Germinal center (tissue), 1 donor: Measurements from ENCODE around the gene MMP23B.
A peak's percentile ranks its signal among the peaks of the same experiment; 100 is the strongest.
"Not testable (repeated sequence)": the region's sequence is repeated elsewhere in the genome, so short reads cannot be mapped to it uniquely, and the experiment has no call there.

Experiments
- DNase-seq: peaks from one replicate; pipeline ENCODE4 v3.0.0; 2012; ENCODE audit warnings: mixed read lengths, low spot score

Gene MMP23B

DNA sequence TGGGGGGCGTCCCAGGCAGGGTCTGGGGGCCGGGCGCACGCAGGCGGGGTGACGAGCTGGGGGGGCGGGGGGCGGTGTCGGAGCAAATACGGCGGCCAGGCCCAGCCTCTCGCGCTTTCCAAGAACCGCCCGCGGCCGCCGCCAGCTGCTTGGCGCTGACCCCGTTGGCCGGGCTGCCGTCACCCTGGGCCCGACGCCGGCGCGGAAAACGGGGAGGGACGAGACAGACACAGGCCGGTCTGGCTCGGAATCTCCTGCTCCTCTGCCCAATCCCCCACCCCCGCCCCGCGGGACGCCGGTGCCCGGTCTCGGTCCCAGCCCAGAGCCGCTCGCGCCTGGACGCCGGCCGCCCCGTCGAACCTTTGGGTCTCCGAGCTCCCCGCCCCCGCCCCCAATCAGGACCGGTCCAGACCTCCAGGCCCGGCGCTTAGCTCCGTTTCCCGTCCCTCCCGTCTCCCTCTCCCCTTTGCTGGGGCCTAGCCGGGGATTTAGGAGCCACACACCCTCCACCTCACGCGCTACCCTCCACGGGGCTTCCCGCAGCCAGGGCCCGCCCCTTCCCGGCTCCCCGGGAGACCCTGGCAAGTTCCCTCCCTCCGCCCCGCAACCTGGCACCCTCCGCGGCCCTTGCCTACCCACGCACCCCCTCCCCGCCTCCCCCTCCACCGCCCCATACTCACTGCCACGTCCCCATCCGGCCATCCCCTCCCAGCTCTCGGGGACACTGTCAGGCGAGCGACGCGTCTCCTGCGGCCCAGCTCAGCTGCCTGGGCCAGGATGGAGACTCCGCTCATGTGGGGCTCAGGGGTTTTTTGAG lies 800 bp upstream of the MMP23B start:
- no peak for DNase-seq

DNA sequence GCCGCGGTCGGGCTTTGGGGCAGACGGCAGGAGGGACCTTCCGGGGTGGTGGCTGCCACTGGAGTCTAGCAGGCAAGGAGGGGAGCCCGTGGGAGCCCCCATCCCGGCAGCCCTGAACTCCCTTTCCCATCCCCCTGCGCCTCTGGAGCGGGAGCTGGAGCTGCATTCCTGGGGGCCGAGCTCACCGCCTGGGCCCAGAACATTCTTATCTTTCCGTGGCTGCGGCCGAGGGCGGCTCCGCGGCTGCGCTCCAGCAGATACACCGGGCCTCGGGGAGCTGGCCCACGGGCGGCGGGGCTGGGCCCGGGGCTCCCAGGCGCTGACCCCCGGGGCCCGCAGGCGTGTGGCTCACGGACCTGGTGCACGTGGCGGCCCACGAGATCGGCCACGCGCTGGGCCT lies 1.4 kb downstream of the MMP23B start:
- not testable (repeated sequence) for DNase-seq

DNA sequence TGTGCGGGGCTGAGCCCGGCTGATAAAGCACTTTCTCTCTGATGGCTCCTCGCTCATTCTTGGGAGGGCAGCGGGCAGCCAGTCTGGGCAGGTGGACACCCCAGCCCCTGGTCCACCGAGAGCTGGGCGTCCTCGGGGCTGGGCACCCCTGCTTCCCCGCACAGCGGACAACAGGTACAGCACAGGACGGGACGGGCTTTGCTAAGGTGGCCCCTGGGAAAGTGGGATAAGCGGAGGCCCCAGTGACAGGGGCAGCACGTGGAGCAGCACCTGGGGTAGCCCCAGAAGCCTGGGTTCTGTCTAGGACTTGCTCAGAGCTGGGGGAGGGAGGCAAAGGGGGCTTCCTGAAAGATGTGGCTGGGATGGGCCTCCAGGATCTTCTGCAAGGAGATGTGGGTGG lies 2.6 kb downstream of the MMP23B start:
- DNase-seq: not testable (repeated sequence)

DNA sequence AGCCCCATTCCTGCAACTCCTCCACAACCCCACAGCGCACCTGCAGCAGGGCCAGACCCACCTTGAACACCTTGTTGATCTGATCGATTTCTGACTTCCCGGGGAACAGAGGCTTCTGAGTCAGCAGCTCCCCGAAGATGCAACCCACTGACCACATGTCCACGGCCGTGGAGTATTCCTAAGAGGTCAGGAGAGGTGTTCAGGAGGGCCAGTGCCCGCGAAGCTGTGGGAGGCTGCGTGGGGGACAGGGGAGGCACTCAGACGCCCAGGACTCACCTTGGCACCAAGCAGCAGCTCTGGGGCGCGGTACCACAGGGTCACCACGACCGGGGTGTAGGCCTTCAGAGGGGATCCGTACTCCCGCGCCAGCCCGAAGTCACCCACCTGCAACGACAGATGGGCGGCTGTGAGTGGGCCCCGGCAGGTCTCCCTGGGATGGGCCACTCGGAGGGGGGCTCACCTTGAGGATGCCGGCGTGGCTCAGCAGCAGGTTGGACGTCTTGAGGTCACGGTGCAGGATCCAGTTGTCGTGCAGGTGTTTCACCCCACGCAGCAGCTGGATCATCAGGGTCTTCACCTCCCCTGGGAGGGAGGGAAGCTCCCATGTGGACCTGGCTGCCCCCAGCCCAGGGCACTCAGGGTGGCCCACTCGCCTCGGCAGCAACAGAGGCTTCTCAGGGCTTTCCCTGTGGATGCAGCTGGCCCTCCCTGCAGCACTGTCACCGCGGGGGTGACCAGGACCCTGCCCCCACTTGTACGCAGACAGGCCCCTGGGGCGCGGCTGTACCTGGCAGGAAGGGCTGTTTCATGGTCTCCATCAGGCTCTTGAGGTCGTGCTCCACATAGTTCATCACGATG lies 4.9 kb downstream of the MMP23B start:
- DNase-seq: not testable (repeated sequence)

DNA sequence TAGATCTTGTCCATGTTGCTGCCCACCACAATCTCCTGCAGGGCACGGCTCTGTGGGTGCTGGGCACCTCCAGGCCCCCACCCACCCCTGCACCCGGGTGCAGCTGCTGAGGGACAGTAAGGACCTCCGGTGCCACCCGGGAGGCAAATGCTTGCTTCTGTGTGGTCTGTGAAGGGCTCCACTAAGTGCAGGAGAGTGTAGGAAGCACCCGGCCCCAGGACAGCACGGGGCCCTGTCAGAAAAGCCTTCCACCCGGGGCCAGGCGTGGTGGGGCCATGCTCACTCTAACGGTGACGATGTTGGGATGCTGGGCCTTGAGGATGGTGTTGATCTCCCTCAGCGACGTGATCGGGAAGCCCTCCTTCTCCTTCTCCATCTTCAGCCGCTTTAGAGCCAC lies 5.5 kb downstream of the MMP23B start:
- not testable (repeated sequence) for DNase-seq

DNA sequence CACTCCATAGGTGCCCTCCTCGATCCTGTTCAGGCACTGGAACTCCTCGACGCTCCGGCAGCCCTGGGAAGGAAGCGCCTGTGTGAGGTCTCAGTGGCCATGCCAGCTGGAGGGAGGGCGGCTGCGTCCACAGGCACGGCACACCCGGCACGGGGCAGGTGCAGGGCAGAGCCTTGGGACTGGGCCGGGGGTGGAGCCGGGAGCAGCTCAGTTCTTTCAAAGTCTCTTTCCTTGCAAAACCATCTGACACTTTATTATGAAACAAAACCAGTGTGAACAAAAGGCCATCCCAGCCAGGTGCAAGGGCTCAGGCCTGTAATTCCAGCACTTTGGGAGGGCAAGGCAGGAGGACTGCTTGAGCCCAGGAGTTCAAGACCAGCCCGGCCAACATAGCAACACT lies 6.6 kb downstream of the MMP23B start:
- DNase-seq: not testable (repeated sequence)

DNA sequence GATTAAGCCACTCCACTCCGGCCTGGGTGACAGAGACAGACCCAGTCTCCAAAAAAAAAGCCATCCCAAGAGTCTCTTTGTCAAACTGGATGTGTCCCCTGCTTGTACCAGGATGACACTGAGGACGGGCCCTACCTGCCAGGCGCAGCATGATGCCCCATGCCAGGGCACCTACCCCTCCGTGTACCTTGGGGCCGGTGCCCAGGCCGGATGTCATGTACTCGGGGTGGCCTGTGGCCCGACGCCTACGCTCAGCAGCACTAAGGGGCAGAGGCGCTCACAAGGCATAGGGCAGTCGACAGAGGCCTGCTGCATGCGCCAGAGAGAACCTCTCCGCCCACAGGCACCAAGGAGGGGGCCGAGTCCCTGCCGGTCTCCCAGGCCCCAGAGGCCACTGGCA lies 7.4 kb downstream of the MMP23B start:
- DNase-seq: not testable (repeated sequence)

DNA sequence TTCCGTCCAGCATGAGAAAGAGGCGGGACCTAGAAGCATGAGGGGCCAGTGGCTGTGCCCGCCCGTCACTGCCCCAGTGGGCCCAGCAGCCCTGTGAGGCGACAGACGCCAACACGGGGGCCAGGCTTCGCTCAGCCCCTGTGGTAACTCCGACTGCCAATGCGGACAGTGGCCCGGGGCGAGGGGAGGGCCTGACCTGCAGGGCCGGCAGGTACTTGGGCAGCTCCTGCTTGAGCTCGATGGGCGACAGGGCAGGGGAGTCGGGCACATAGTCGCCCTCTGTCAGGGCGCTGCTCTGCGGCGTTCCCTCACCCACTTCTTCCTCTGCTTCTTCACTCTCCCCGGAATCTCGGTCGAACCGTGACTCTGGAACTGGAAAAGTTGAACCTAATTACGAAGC lies 8.1 kb downstream of the MMP23B start:
- not testable (repeated sequence) for DNase-seq

DNA sequence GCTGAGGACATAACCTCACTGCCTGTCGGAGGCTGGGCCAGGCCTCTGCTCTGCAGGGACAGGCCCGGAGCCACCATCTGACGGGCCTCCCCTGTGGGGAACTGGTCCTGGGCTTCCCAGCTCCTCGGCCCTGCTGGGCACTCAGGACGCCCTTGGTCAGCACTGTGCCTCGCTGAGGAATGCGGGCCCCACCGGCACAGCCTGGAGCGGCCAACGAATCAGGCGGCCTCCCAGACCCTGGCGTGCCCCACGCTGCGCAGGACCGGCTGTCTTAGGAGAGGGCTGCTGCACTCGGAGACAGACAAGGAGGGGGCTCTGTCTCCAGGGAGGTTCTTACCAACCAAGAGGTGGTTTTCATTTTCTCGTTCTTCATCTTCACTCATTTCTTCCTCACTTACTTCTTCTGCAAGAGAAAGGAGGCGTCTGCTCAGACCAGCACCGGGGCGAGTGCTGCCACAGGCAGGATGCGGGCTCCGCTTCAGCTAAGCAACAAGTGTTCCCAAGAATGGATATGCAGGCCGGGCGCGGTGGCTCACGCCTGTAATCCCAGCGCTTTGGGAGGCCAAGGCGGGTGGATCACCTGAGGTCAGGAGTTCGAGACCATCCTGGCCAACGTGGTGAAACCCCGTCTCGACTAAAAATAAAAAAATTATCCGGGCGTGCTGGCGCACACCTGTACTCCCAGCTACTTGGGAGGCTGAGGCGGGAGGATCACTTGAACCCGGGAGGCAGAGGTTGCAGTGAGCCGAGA lies 8.9 kb downstream of the MMP23B start:
- DNase-seq: not testable (repeated sequence)

DNA sequence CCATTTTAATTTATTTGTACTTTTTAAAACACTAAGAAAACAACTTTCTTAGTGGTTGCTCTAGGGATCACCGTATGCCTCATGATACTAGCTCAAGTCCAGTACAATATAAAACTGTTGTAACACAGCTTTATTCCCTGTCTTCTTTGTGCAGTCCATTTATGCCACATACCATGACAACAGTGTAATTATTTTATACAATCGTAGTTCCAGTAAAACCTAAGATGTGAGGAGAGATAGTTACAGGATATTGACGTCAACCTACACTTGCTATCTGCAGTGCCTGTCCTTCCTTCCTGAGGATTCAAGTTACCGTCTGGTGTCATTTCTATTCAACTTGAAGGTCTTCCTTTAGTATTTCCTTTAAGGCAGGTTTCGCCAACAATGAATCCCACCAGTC lies 14.4 kb downstream of the MMP23B start:
- not testable (repeated sequence) for DNase-seq

DNA sequence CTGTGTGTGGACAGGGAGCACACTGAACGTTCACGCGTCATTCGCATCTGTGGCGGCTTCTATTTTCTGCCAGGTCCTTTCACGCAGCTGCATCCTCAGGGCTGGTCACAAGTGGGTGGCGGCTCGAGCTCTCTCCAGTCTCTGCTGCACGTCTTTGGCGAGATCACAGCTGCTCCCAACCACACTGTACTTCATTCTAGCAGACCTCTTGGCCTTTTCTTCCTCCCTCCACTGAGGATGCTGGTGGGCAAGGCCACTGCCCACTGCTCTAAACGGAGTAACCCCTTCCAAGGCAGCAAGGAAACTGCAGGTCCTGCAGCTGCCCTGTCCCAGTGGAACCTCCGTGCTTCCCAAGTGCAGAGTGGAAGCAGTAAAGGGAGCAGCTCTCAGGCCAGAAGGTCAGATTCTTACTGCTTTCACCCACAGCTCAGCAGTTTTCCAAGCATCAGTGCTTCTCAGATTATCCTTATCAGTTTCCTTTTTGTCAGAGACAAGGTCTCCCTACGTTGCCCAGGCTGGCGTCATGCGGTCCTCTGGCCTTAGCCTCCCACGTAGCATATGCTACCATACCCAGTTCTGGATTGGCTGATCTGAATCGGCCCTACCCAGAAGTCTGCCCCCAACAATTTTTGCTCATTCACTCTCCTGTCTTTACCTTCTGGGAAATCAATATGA lies 15.7 kb downstream of the MMP23B start:
- not testable (repeated sequence) for DNase-seq

DNA sequence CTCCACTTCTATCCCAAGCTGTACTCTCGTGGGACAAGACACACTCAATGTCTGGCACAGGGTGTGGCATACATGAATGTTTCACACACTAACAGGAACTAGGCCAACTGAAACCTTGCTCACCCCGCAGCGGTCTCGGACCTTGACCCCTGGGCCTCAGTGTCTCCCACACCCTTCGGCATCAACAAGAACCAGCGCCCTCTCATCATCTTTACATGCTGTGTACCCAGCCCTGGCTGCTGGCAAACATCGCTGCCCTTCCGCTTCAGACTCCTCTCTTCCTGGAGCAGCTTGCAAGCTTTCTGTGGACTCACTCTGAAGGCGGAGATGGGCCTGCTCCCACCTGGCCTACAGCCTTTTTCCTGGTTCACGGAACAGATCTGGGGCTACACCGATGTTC lies 16.3 kb downstream of the MMP23B start:
- DNase-seq: not testable (repeated sequence)

DNA sequence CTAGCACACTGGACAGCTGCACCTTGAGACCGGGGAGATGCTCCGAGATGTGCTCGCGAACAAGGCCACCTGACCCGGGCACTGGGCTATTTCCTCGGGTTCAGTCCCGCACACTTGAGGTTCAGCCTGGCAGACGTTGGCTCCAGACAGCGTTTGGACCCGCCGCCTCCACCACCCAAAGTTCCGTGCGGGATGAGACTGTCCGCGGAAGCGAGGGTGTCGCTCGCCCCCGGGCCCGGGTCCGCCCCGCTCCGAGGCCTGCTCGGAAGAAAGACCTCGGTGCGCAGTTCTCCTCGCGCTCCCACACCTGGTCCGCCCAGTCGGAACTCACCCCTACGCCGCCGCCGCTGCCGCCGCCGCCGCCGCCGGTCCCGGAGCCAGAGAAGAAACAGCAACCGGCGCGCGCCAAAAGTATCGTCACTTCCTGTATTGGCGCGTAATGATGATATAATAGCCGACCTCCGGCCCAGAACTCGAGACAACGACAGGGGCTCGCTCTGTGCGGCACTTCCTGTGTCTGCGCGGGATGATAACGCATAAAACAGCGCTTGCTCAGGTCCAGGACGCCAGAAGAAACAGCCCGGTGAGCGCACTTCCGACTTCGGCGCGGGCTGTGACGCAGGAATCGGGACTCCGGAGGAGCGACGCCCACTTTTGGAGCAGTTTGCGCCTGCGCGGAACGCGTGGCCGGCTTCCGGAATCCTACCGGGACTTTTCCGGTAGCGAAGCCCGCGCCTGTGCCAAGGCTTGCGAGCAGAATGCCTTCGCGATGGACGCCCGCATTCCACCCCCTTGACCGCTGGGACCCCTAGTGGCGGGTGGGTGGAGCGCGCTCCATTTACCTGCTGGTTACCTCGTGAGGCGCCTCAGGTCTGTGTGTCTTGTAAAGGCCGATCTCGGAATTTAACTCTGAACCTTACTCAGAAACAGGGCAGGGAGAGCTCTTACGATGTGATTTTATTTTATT lies 26.9 kb downstream of the MMP23B start, which contains the start of gene CDK11B:
Gene CDK11B (minus strand): TSS at position 422 of the 967 bp plus-strand sequence. CDS start 1,519 bp downstream, outside the sequence.
- DNase-seq: peak; percentile 97

DNA sequence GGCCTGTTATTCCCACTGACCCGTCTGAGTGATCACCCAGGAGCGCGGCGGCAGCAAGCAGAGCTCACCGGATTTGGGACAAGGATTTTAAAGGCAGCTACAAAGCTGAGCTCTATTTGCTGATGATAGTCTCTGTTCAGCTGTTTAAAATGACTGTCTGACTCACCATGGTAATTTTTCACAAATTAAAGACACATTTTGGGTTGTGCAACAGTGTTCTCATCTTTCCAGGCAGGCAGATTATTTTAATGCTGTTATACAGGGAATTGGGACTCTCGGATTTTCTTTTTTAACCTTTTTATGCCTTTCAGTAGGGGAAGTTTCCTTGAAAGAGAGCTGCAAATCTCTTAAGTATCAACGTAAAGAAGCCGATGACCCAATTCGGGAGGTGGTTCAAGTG lies 30.4 kb downstream of the MMP23B start:
- not testable (repeated sequence) for DNase-seq

DNA sequence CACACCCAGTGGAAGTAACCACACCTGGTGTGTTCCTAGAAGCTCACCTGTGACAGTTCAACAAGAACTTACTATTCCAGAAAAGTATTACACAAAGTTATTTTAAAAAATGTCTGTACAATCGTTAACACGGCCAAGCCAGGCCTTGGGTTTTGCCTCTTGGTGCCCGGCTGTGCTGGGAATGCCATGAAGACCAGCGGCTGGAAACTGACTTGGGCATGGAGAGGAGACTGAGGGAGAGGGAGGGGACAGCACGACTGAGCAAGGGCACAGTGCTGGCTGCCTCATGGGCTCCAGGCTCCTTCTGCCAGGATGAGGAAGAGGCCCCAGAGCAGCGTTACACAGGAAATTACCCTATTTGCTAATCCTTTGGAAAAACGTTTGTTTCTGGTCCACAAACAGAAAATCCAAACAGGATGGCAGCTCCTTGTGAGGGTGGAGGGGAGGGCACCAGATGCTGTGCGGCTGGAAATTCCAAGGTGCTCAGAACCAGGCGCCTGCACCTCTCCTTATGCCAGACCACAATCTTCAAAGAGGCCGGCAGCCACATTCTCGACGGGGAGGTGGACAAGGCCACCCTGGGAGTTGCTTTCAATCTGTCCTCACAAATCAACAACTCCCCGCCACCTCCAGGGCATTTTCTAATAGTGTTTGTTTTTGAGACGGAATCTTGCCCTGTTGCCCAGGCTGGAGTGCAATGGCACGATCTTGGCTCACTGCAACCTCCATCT lies 31.0 kb downstream of the MMP23B start:
- not testable (repeated sequence) for DNase-seq

DNA sequence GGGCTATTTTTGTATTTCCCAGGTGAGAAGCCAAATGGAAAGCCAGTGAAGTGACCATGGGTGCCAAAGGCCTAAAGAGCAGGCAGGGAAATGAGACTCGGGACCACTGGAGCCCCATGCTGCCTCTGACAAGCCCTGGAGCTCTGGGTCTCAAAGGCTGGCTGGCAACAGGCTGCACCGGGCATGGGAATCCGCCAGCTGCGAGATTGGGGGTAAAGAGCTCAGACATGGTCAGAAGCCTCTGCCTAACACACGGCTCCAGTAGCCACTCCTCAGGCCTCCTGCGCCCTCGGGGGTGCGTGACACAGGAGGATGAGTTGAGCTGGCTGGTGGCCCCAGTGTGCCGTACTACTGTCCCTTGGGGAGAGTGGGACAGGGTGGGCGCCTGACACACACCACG lies 32.3 kb downstream of the MMP23B start:
- not testable (repeated sequence) for DNase-seq

DNA sequence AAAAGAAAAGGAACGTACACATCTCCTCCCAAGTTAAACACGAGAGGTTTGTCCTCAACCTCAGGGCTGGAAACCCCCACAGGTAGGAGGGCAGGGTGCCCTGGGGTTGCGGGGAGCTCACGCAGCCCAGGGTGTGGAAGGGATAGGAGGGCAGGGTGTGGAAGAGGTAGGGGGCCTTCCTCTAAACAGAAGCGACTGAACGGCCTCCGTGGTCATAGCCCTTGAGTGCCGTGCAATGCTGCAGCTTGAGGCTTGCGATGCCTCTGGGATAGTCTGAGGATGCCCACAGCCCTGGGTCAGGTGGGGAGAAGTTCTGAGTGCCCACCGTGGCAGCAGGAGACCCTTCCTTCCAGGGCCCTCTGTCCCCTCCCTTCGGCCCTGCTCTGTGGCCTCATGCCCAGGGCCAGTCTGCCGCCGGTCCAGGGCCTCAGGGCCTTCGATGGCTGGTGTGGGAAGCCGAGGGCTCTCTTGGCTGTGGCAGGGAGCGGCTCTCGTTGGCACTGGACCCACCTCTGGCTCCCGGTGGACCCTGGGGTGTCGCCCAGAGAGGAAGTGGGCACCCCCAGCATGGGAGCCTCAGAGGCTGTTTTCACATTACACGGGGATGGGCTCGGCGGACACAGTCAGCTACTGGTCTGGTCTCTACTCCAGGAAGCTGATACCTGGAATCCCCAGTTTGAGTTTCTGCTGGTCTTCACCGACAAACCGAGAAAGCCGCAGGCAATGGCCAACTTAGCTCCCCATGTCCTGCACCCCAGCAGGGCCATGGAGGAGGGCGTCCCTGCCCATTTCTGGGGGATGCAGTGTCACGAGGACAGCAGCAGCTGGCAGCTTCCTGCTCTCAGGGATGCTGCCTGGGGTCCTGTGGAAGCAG lies 33.2 kb downstream of the MMP23B start:
- DNase-seq: no peak

DNA sequence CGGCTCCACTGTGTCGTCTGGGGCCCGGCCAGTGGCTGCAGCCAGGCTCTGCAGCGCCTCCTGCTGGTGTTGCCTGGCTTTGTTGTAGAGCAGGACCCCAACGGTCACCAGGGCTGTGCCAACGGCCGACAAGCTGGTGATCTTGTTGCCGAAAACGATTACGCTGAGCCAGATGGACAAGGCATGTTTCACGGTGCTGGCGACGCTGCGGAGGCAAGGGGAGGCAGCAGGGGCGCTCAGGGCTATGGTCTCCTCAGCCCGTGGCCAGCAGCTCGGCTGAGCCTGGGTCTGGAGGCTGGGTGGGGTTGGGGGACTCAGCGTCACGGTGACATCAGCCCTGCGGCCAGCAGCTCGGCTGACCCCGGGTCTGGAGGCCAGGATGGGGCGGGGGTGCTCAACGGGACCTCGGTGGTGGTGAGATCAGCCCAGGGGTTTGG lies 33.9 kb downstream of the MMP23B start:
- DNase-seq: no peak

DNA sequence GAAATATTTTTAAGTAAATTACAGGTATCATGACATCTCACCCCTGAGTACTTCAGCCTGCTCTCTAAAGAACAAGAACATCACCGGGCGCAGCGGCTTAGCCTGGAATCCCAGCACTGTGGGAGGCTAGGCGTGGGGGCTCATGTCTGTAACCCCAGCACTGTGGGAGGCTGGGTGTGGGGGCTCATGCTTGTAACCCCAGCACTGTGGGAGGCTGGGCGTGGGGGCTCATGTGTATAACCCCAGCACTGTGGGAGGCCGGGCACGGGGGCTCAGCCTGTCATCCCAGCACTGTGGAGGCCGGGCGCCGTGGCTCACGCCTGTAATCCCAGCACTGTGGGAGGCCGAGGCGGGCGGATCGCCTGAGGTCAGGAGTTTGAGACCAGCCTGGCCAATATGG lies 34.6 kb downstream of the MMP23B start:
- DNase-seq: no peak
